Measurements from ENCODE around the gene RAD54L. TPM values are rescaled to one million over a fixed set of nuclear protein-coding genes. Genes with fewer than 3 reads are reported as not detected.

The RAD54L gene
- total RNA-seq, 4 donors from 2014 or later = 1.2 to 1.8 (median 1.3) TPM; not detected in 1

DNA sequence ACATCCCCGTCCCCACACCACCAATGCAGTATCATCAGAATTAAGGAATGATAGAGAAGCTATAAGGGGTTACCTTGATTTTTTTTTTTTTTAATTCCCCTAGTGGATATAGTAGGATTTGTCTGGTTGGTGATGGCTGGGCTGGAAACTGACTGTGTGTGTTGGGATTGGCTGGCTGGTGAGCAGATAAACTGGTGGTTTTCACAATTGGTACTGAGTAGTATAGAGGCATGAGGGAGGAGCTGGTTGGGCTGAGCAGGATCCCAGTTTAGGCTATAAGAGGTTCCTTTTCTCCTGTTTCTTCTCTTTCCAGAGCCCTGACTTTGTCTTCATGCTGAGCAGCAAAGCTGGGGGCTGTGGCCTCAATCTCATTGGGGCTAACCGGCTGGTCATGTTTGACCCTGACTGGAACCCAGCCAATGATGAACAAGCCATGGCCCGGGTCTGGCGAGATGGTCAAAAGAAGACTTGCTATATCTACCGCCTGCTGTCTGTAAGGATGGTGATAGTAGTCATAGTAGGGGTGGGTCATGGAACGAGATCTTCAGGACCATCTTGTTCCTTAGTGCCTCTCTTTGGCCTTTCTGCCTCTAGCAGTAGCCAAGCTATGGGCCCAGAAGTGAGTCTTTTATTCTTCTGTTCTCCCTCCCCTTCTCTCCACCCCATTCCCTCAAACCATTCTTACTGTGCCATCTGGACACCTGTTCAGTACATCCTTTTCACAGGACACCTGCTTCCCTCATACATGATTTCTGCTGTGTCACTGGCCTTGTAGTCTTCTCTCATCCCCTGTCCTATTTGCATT, 26.9 kb downstream of the RAD54L start:
- TF ChIP-seq, protein P1, sequence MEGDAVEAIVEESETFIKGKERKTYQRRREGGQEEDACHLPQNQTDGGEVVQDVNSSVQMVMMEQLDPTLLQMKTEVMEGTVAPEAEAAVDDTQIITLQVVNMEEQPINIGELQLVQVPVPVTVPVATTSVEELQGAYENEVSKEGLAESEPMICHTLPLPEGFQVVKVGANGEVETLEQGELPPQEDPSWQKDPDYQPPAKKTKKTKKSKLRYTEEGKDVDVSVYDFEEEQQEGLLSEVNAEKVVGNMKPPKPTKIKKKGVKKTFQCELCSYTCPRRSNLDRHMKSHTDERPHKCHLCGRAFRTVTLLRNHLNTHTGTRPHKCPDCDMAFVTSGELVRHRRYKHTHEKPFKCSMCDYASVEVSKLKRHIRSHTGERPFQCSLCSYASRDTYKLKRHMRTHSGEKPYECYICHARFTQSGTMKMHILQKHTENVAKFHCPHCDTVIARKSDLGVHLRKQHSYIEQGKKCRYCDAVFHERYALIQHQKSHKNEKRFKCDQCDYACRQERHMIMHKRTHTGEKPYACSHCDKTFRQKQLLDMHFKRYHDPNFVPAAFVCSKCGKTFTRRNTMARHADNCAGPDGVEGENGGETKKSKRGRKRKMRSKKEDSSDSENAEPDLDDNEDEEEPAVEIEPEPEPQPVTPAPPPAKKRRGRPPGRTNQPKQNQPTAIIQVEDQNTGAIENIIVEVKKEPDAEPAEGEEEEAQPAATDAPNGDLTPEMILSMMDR (IDR thresholded peaks at IDR 0.05; ENCODE audit: low read depth) = no peak

DNA sequence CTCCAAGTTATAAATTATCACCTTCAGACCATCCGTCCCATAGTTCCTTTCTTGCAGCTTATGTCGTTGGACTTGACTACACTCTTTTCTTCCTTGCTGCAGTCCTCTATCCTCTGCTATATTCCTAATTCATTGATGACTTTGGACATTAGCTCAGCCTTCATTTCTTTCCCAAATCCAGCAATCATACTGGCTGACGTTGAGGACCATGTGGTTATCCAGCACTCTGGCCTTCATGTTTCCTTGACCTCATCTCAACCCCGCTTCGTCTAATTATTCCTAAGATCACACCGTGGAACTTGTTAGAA, 27.4 kb downstream of the RAD54L start:
- TF ChIP-seq, protein P1 (IDR thresholded peaks at IDR 0.05; ENCODE audit: low read depth) = no peak

DNA sequence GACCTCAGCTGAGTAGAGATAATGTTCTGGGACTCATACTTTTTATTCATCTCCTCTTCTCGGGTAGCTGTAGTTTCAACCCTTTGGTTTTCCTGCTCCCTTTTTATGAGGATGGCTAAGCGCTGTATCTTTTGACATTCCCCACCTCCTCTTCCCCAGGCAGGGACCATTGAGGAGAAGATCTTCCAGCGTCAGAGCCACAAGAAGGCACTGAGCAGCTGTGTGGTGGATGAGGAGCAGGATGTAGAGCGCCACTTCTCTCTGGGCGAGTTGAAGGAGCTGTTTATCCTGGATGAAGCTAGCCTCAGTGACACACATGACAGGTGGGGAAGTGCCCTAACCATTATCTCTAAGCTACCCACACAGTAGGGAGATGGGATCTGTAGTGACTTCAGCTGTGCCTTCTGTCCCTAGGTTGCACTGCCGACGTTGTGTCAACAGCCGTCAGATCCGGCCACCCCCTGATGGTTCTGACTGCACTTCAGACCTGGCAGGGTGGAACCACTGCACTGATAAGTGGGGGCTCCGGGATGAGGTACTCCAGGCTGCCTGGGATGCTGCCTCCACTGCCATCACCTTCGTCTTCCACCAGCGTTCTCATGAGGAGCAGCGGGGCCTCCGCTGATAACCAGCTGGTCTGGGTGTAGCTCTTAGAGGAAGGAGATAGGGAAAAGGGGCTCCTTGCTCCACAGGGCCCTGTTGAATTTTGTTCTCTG, 30.3 kb downstream of the RAD54L start:
- TF ChIP-seq, protein P1 (IDR thresholded peaks at IDR 0.05; ENCODE audit: low read depth) = no peak

DNA sequence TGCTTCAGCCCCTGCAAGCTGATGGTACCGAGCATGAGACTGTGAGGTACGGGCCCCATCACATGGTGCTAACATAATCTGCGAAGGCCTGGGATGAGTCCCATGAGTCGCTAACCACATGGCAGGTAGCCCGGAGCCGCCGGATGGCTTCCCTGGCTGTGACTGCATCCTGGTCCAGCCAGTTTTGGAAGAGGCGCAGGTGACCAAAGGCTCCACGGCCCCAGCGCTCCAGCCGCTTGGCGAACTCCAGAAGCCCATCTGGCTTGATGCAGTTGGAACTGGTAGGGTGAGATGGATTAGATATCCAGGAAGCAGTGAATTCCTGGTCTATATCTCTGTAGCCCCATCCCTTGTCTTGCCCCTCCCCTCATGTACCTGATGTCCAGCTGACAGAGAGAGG, 31.2 kb downstream of the RAD54L start:
- TF ChIP-seq, protein P1 (IDR thresholded peaks at IDR 0.05; ENCODE audit: low read depth) = no peak

DNA sequence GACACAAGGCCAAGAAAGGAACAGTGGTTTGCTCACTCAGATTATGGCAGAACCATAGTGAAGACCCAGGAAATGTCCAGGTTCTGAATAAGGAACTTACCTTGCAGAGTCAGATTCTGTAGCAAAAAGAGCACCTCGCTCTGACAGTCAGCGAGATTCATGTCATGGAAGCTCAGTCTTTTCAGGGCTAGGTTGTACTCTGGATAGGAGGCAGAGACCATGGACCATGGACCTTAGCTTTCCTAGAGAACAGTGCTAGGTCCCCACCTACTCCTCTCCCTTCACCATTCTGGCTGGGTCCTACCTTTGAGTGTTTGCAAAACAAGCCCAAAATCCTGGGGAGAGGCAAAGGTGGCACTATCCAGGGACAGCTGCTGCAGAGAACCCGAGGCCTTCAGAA, 32.5 kb downstream of the RAD54L start:
- TF ChIP-seq, protein P1 (IDR thresholded peaks at IDR 0.05; ENCODE audit: low read depth) = no peak

DNA sequence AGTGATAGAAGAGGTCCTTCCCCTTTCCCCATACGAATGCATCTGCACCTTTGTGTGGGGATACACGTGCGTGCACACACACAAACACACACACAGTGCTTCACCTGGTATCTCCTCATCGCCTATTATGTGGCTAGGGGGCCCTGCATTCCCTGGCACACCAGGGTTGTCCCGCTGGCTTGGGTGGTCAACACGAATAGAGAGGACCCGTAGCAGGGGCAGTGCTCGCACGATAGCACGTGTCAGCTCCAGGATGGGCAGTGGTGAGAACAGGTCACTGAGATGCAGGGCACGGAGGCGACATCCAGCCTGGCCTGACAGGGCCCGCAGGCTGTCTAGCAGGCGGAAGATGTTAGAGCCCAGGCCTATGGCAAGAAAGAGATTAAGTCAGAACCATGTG, 33.5 kb downstream of the RAD54L start:
- TF ChIP-seq, protein P1 (IDR thresholded peaks at IDR 0.05; ENCODE audit: low read depth) = no peak

DNA sequence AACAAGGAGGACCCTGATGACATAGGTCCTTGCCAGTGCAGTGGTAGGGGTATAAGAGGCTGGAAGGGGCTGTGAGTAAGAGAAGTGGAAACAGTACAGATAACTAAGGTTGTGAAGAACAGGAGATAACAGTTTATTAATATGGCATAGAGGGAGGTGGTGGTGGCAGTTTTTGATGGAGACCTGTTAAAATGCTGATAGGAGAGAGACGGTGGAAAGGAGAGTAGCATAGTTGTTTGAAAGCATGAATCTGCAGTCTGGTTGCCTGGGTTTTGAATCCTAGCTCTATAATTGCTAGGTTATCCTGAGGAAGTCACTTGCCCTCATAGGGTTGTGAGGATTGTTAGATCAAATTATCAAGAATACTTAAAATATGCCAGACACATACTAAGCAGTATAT, 36.5 kb downstream of the RAD54L start:
- TF ChIP-seq, protein P1 (IDR thresholded peaks at IDR 0.05; ENCODE audit: low read depth) = no peak

Data from subcutaneous adipose tissue (tissue), 4 donors.